Measurements from ENCODE around the gene NSRP1. TPM values are rescaled to one million over a fixed set of nuclear protein-coding genes. Genes with fewer than 3 reads are reported as not detected.

NSRP1 gene
- total RNA-seq, 2 donors from 2014 or later: 19.2 to 22.7 TPM

- no peak for ATAC-seq
- TF ChIP-seq POLR2A (IDR thresholded peaks at IDR 0.05) (no peak), CTCF (IDR thresholded peaks at IDR 0.05) (no peak)
- intact Hi-C loops (cut with DNase I): no loop called here
These were observed 102.7 kb downstream of the NSRP1 start for GRCh38 chr17:30219315-30219714.

GRCh38 chr17:30219833-30220232 is 103.2 kb downstream of the NSRP1 start:
- Histone ChIP-seq H3K36me3 (replicated peaks in 1 of 2; ENCODE audit: insufficient read depth in 1 of 2, low read depth in 2 of 2) (no peaks in the 10 kb centered on the region), H3K27ac (no peak overlapping the region), H3K27me3 (no peaks in the 10 kb centered on the region), H3K9me3 (no peaks in the 10 kb centered on the region), H3K4me1 (no peaks in the 10 kb centered on the region), H3K4me3 (no peak overlapping the region)
- intact Hi-C loops (cut with DNase I): no loop called here
- ATAC-seq (no peak), DNase-seq (no peak)
- WGBS, 2 donors: 54 to 56% methylated on average over 7 of the region's 7 CpGs
- TF ChIP-seq POLR2A (IDR thresholded peaks at IDR 0.05) (no peak), CTCF (IDR thresholded peaks at IDR 0.05) (no peak)

More at GRCh38 chr17:30219315-30219714, 102.7 kb downstream of the NSRP1 start:
- H3K27me3 ChIP-seq: no peaks in the 10 kb centered on the region
- H3K4me3 ChIP-seq: no peak overlapping the region
- no peak for DNase-seq
- no peaks in the 10 kb centered on the region for H3K36me3 ChIP-seq (replicated peaks in 1 of 2; ENCODE audit: insufficient read depth in 1 of 2, low read depth in 2 of 2)
- H3K4me1 ChIP-seq: no peaks in the 10 kb centered on the region
- WGBS, 2 donors: 82% methylated on average over 4 of the region's 4 CpGs
- no peaks in the 10 kb centered on the region for H3K9me3 ChIP-seq
- H3K27ac ChIP-seq: no peak overlapping the region

- Histone ChIP-seq H3K27me3 (peaks cover 0 to 3% of the 10 kb centered on the region in 2 donors), H3K4me1 (no peaks in the 10 kb centered on the region), H3K27ac (no peak overlapping the region), H3K36me3 (replicated peaks in 1 of 2; ENCODE audit: insufficient read depth in 1 of 2, low read depth in 2 of 2) (no peaks in the 10 kb centered on the region), H3K4me3 (no peak overlapping the region), H3K9me3 (no peaks in the 10 kb centered on the region)
- TF ChIP-seq POLR2A (IDR thresholded peaks at IDR 0.05) (no peak), CTCF (IDR thresholded peaks at IDR 0.05) (no peak)
- intact Hi-C loops (cut with DNase I): no loop called here
- ATAC-seq (no peak), DNase-seq (no peak)
- WGBS, 2 donors: 87% methylated on average over 5 of the region's 5 CpGs
These were observed 103.8 kb downstream of the NSRP1 start for GRCh38 chr17:30220414-30220813.

- no peak for TF ChIP-seq CTCF (IDR thresholded peaks at IDR 0.05)
- TF ChIP-seq POLR2A (IDR thresholded peaks at IDR 0.05): no peak
- H3K4me3 ChIP-seq: no peak overlapping the region
- DNase-seq: no peak
- peaks cover 0 to 3% of the 10 kb centered on the region in 2 donors for H3K27me3 ChIP-seq
- H3K4me1 ChIP-seq: no peaks in the 10 kb centered on the region
- no peaks in the 10 kb centered on the region for H3K36me3 ChIP-seq (replicated peaks in 1 of 2; ENCODE audit: insufficient read depth in 1 of 2, low read depth in 2 of 2)
- intact Hi-C loops (cut with DNase I): no loop called here
- no peak overlapping the region for H3K27ac ChIP-seq
- no peak for ATAC-seq
- no peaks in the 10 kb centered on the region for H3K9me3 ChIP-seq
- WGBS, 2 donors: 79 to 87% methylated on average over 3 to 6 of the region's 10 CpGs
These were observed 104.7 kb downstream of the NSRP1 start for GRCh38 chr17:30221346-30221745.

GRCh38 chr17:30222251-30222650 is 105.6 kb downstream of the NSRP1 start:
- WGBS, 2 donors: 79 to 86% methylated on average over 4 of the region's 4 CpGs

More at GRCh38 chr17:30222251-30222650, 105.6 kb downstream of the NSRP1 start:
- Histone ChIP-seq H3K36me3 (replicated peaks in 1 of 2; ENCODE audit: insufficient read depth in 1 of 2, low read depth in 2 of 2) (no peaks in the 10 kb centered on the region), H3K27me3 (peaks cover 0 to 3% of the 10 kb centered on the region in 2 donors), H3K27ac (no peak overlapping the region), H3K4me3 (no peak overlapping the region), H3K4me1 (no peaks in the 10 kb centered on the region), H3K9me3 (no peaks in the 10 kb centered on the region)
- intact Hi-C loops (cut with DNase I): no loop called here
- DNase-seq (no peak), ATAC-seq (no peak)
- TF ChIP-seq POLR2A (IDR thresholded peaks at IDR 0.05): no peak
- no peak for TF ChIP-seq CTCF (IDR thresholded peaks at IDR 0.05)
